HEK293 (cell line): Measurements from ENCODE around the gene SLCO4A1.

ENCODE experiments used
- CTCF ChIA-PET: fragments of 350-600 bp; formaldehyde crosslinking; extraction: SDS; loops from one replicate; lab custom pipeline; 2021; ENCODE audit warnings: antibody characterized with exemption; lab: Yijun Ruan, JAX
- POLR2A ChIA-PET: fragments of 300-600 bp; formaldehyde crosslinking; extraction: SDS; loops from one replicate; lab custom pipeline; 2020; ENCODE audit warnings: antibody characterized with exemption, inconsistent platforms; lab: Yijun Ruan, JAX
- H3K27ac ChIP-seq: fragments of 200-500 bp; sonication (Bioruptor generic); 2 replicates; pipeline ENCODE4 v1.5.1; 2014; ENCODE audit warnings: low read depth, low read length, control low read depth, inconsistent platforms; ENCODE audit errors: extremely low read depth
- H3K36me3 ChIP-seq, 2 experiments: fragments of 200-500 bp in 1 of 2; sonication (Bioruptor generic) in 1 of 2; 1 replicate in 1 of 2; 2 replicates in 1 of 2; pipeline ENCODE4 v1.5.1; 2014 to 2017; ENCODE audit warnings: inconsistent platforms in 2 of 2, low read length in 2 of 2; ENCODE audit not compliant: control insufficient read depth in 2 of 2, insufficient read depth in 1 of 2
- H3K4me1 ChIP-seq: fragments of 200-500 bp; sonication (Bioruptor generic); 2 replicates; pipeline ENCODE4 v1.5.1; 2014; ENCODE audit warnings: mild to moderate bottlenecking, low read length, inconsistent platforms; ENCODE audit not compliant: control insufficient read depth, insufficient read depth
- H3K4me3 ChIP-seq: 2 replicates; pipeline ENCODE4 v1.5.1; 2011; ENCODE audit warnings: low read depth, mild to moderate bottlenecking, control low read depth, low read length, moderate library complexity
- H3K9me3 ChIP-seq: fragments of 200-500 bp; sonication (Bioruptor generic); 2 replicates; pipeline ENCODE4 v1.5.1; 2014; ENCODE audit warnings: low read depth, low read length, inconsistent platforms; ENCODE audit not compliant: control insufficient read depth, insufficient read depth
- EGR2 ChIP-seq: fragments of 450-650 bp; formaldehyde crosslinking; IDR thresholded peaks from 2 replicates; pipeline ENCODE4 v1.5.1; 2016; ENCODE audit warnings: low read depth, missing biosample characterization, missing genetic modification characterization
- GFI1B ChIP-seq: fragments of 450-650 bp; formaldehyde crosslinking; IDR thresholded peaks from 2 replicates; pipeline ENCODE4 v1.5.1; 2016; ENCODE audit warnings: missing biosample characterization, missing genetic modification characterization
- GLI4 ChIP-seq: fragments of 450-650 bp; formaldehyde crosslinking; IDR thresholded peaks from 2 replicates; pipeline ENCODE4 v1.5.1; 2016; ENCODE audit warnings: missing biosample characterization, missing genetic modification characterization
- GLIS2 ChIP-seq: fragments of 450-650 bp; formaldehyde crosslinking; IDR thresholded peaks from 2 replicates; pipeline ENCODE4 v1.5.1; 2016; ENCODE audit warnings: missing biosample characterization, missing genetic modification characterization
- IKZF3 ChIP-seq: fragments of 450-650 bp; IDR thresholded peaks from 2 replicates; pipeline ENCODE4 v1.5.0; 2018; ENCODE audit warnings: missing biosample characterization, mild to moderate bottlenecking, missing genetic modification characterization, moderate library complexity
- MZF1 ChIP-seq: fragments of 450-650 bp; formaldehyde crosslinking; IDR thresholded peaks from 2 replicates; pipeline ENCODE4 v1.5.1; 2017; ENCODE audit warnings: missing biosample characterization, missing genetic modification characterization, borderline replicate concordance
- RBAK ChIP-seq: fragments of 450-650 bp; formaldehyde crosslinking; IDR thresholded peaks from 2 replicates; pipeline ENCODE4 v1.5.1; 2016; ENCODE audit warnings: missing biosample characterization, missing genetic modification characterization
- SCRT2 ChIP-seq: fragments of 450-650 bp; formaldehyde crosslinking; IDR thresholded peaks from 2 replicates; pipeline ENCODE4 v1.5.1; 2016; ENCODE audit warnings: missing biosample characterization, missing genetic modification characterization
- SP3 ChIP-seq: fragments of 450-650 bp; formaldehyde crosslinking; IDR thresholded peaks from 2 replicates; pipeline ENCODE4 v1.5.1; 2016; ENCODE audit warnings: missing biosample characterization, missing genetic modification characterization
- WT1 ChIP-seq: fragments of 450-650 bp; formaldehyde crosslinking; IDR thresholded peaks from 2 replicates; pipeline ENCODE4 v1.5.1; 2016; ENCODE audit warnings: missing biosample characterization, missing genetic modification characterization
- ZBTB7A ChIP-seq: fragments of 450-650 bp; formaldehyde crosslinking; IDR thresholded peaks from 2 replicates; pipeline ENCODE4 v1.5.1; 2016; ENCODE audit warnings: low read depth, missing biosample characterization, missing genetic modification characterization
- ZNF146 ChIP-seq: fragments of 450-650 bp; formaldehyde crosslinking; IDR thresholded peaks from 2 replicates; pipeline ENCODE4 v1.5.1; 2016; ENCODE audit warnings: missing biosample characterization, missing genetic modification characterization
- ZNF223 ChIP-seq: fragments of 450-650 bp; formaldehyde crosslinking; IDR thresholded peaks from 2 replicates; pipeline ENCODE4 v1.5.1; 2016; ENCODE audit warnings: missing biosample characterization, missing genetic modification characterization
- ZNF302 ChIP-seq: fragments of 450-650 bp; formaldehyde crosslinking; IDR thresholded peaks from 2 replicates; pipeline ENCODE4 v1.5.1; 2016; ENCODE audit warnings: missing biosample characterization, missing genetic modification characterization, low read depth
- ZNF549 ChIP-seq: fragments of 450-650 bp; IDR thresholded peaks from 2 replicates; pipeline ENCODE4 v1.5.1; 2018; ENCODE audit warnings: missing biosample characterization, missing genetic modification characterization, mild to moderate bottlenecking, inconsistent platforms, moderate library complexity
- ZNF555 ChIP-seq: fragments of 450-650 bp; formaldehyde crosslinking; conservative IDR thresholded peaks from 2 replicates; pipeline ENCODE4 v1.5.1; 2017; ENCODE audit warnings: missing biosample characterization, mild to moderate bottlenecking, missing genetic modification characterization, inconsistent platforms
- ZNF660 ChIP-seq: fragments of 450-650 bp; IDR thresholded peaks from 2 replicates; pipeline ENCODE4 v1.5.1; 2018; ENCODE audit warnings: missing biosample characterization, mild to moderate bottlenecking, missing genetic modification characterization
- ZNF747 ChIP-seq: fragments of 450-650 bp; formaldehyde crosslinking; IDR thresholded peaks from 2 replicates; pipeline ENCODE4 v1.5.1; 2016; ENCODE audit warnings: missing biosample characterization, missing genetic modification characterization
- TF ChIP-seq, protein P1 (sequence below): fragments of 450-650 bp; formaldehyde crosslinking; IDR thresholded peaks from 2 replicates; pipeline ENCODE4 v1.5.1; 2016; ENCODE audit warnings: missing biosample characterization, missing genetic modification characterization
- TF ChIP-seq, protein P2 (sequence below): fragments of 450-650 bp; formaldehyde crosslinking; IDR thresholded peaks from 2 replicates; pipeline ENCODE4 v1.5.1; 2016; ENCODE audit warnings: missing biosample characterization, missing genetic modification characterization

SLCO4A1 gene

DNA sequence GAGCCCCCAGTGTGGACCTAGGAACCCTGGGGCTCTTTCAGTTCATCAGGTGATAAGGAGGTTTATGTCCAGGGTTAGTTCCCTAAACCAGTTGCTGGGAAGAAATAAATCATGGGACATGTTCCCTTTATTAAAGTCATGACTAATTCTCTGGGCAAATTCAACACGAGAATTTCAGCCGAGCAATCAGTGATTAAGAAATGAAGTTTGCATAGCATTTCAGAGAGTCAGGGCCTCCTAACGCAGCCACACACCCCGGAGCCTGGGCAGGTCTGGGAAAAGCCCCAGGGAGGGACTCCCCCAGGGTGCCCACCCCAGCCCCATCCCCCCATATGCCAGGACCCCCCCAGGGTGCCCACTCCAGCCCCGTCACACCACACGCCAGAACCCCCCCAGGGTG lies 20.1 kb downstream of the SLCO4A1 start:
- no peak overlapping the region for H3K27ac ChIP-seq
- CTCF ChIA-PET, result no interaction called here
- POLR2A ChIA-PET, result no interaction called here

DNA sequence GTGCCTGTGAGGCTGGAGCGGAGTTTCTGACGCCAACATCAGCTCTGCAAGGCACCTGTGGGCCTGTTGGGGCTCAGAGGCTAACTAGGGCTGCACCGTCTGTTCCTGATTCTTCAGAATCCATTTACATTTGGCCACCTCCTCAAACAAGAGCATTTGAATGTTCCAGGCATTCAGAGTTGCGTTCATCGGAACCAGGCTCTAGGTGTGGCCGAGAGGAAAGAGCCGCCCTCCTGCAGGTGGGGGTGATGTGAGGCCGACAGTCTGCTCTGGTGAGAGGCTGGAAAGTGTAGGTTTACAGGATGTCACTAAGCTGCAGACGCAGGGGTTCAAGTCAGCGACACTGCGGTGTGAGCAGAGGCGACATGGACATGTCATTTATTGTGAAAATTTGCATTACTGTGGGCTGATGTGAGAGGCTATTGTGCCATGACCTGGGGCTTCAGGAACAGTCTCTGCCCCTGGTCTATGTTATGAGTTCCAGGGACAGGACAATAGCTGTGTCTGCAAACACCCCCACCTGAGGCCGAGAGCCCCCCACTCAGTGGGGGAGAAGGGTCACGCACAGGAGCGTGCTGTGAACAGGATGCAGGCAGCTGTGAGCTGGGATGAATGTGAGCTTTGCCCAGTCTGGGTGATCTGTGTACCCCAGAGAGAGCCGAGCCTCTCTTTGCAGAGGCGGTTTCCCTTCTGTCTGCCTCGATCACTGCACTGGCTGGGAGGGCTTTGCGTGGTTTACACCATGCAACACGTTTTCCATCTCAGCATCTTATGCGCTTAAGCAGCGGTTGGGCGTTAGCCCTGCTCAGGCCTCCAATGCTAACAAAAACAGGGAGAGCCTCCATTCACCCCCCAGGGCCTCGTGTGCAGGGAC lies 21.1 kb downstream of the SLCO4A1 start:
- Histone ChIP-seq H3K4me3 (no peak overlapping the region), H3K9me3 (no peaks in the 10 kb centered on the region), H3K4me1 (no peaks in the 10 kb centered on the region)
- ChIA-PET POLR2A (no interaction called here), CTCF (interaction anchor here (5.2 kb wide), 1 partner anchor 128 kb away, joined by 38 read pairs; no protein-coding TSS in a partner anchor)
- TF ChIP-seq SCRT2 (peak; percentile 9; the same call in 1 of the 2 replicates), ZNF660 (tag by site-specific recombination) (no peak)
- TF ChIP-seq, all 188 proteins: peak for 1
- Histone ChIP-seq H3K27ac (no peak overlapping the region), H3K36me3 (peaks cover 0 to 2% of the 10 kb centered on the region in 2 experiments; a peak in 1 of 3 replicates)

More for the DNA sequence above, 20.1 kb downstream of the SLCO4A1 start:
- Histone ChIP-seq H3K4me1 (no peaks in the 10 kb centered on the region), H3K4me3 (no peak overlapping the region), H3K9me3 (no peaks in the 10 kb centered on the region), H3K36me3 (peaks cover 0 to 2% of the 10 kb centered on the region in 2 experiments; a peak in 1 of 3 replicates)
- TF ChIP-seq ZNF747 (tag by site-specific recombination) (no peak), SP3 (tag by site-specific recombination) (no peak), ZNF223 (tag by site-specific recombination) (no peak), ZBTB7A (no peak), IKZF3 (no peak), ZNF302 (tag by site-specific recombination) (no peak), ZNF146 (no peak), GLIS2 (tag by site-specific recombination) (no peak), EGR2 (tag by site-specific recombination) (no peak), ZNF549 (no peak), MZF1 (tag by site-specific recombination) (no peak), GLI4 (tag by site-specific recombination) (no peak), RBAK (tag by site-specific recombination) (no peak), ZNF555 (tag by site-specific recombination) (no peak), GFI1B (no peak), WT1 (tag by site-specific recombination) (no peak)
- TF ChIP-seq, protein P1, sequence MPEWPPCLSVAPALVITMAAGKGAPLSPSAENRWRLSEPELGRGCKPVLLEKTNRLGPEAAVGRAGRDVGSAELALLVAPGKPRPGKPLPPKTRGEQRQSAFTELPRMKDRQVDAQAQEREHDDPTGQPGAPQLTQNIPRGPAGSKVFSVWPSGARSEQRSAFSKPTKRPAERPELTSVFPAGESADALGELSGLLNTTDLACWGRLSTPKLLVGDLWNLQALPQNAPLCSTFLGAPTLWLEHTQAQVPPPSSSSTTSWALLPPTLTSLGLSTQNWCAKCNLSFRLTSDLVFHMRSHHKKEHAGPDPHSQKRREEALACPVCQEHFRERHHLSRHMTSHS (tag by site-specific recombination), result no peak
- TF ChIP-seq, protein P2, sequence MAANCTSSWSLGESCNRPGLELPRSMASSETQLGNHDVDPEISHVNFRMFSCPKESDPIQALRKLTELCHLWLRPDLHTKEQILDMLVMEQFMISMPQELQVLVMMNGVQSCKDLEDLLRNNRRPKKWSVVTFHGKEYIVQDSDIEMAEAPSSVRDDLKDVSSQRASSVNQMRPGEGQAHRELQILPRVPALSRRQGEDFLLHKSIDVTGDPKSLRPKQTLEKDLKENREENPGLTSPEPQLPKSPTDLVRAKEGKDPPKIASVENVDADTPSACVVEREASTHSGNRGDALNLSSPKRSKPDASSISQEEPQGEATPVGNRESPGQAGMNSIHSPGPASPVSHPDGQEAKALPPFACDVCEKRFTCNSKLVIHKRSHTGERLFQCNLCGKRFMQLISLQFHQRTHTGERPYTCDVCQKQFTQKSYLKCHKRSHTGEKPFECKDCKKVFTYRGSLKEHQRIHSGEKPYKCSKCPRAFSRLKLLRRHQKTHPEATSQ (tag by site-specific recombination), result no peak
